NCI-H524 treated with DMSO at 0.1 percent for 48 hours (cell line): Measurements from ENCODE around the gene ZNF177.
"Not testable (repeated sequence)": the region's sequence is repeated elsewhere in the genome, so short reads cannot be mapped to it uniquely, and the experiment has no call there.

Source experiments
- DNase-seq: peaks from one replicate; lab custom pipeline; 2025; lab: John Stamatoyannopoulos, UW

Gene ZNF177

GRCh38 chr19:9362905-9363304 lies at the start of gene ZNF177:
ZNF177 (plus strand) TSS chr19:9363013; CDS start chr19:9378312, 15,299 bp downstream.
- no peak for DNase-seq

GRCh38 chr19:9313756-9314155 lies 49.1 kb upstream of the ZNF177 start:
- no peak for DNase-seq

- no peak for DNase-seq
Measured at GRCh38 chr19:9321338-9321737, 41.5 kb upstream of the ZNF177 start.

GRCh38 chr19:9321756-9322155 lies 41.1 kb upstream of the ZNF177 start:
- DNase-seq: not testable (repeated sequence)

DNA sequence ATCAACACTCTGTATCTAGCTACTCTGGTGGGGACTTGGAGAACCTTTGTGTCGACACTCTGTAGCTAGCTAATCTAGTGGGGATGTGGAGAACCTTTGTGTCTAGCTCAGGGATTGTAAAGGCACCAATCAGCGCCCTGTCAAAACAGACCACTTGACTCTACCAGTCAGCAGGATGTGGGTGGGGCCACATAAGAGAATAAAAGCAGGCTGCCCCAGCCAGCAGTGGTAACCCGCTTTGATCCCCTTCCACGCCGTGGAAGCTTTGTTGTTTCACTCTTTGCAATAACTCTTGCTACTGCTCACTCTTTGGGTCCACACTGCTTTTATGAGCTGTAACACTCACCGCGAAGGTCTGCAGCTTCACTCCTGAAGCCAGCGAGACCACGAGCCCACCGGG lies 40.6 kb upstream of the ZNF177 start:
- DNase-seq: not testable (repeated sequence)

- peak; percentile 68 for DNase-seq
Measured at GRCh38 chr19:9323557-9323918, 39.3 kb upstream of the ZNF177 start.

GRCh38 chr19:9323919-9324583 lies 38.8 kb upstream of the ZNF177 start, which contains the start of gene ZNF559:
ZNF559 (plus strand) TSS chr19:9324179; CDS start chr19:9338550, 14,371 bp downstream.
- peak; percentile 95 for DNase-seq

- DNase-seq: no peak
Measured at GRCh38 chr19:9324584-9324962, 38.2 kb upstream of the ZNF177 start.

- no peak for DNase-seq
Measured at GRCh38 chr19:9329999-9330398, 32.8 kb upstream of the ZNF177 start.

DNA sequence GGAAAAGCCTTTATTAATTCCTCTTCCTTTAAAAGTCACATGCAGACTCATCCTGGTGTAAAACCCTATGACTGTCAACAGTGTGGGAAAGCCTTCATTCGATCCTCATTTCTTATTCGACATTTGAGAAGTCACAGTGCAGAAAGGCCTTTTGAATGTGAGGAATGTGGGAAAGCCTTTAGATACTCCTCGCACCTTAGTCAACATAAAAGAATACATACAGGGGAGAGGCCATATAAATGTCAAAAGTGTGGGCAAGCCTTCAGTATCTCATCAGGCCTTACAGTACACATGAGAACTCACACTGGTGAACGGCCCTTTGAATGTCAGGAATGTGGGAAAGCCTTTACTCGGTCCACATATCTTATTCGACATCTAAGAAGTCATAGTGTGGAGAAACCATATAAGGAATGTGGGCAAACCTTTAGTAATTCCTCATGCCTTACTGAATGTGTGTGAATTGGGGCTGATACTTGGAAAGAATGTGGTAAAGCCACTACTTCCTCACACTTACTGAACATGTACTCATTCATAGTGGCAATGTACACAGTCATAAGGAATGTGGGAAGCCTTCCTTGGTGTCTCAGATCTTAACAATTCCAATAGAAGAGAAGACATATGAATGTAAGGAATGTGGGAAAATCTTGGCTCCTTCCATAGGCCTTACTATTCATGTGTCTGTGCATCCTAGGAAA lies 20.1 kb upstream of the ZNF177 start:
- DNase-seq: no peak

GRCh38 chr19:9345005-9345404 lies 17.8 kb upstream of the ZNF177 start:
- DNase-seq: no peak

DNA sequence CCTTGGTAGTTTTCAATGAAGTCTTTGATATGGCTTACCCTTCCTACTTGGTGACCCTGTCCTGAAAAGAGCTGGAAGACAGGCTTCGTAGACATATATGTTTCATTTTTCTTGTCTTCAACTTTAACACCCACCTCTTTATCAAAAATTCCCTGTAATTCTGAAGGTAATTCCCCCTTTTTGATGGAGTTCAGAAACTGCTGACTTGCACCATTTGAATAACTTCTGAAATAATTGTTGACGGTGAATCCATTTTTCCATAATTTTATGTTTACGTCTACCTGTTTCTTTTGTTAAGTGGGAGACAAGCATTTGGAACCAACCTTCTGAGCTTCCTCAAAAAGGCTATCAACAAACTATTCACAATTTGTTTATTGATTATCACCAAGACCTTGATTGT lies 14.6 kb upstream of the ZNF177 start:
- DNase-seq: no peak

DNA sequence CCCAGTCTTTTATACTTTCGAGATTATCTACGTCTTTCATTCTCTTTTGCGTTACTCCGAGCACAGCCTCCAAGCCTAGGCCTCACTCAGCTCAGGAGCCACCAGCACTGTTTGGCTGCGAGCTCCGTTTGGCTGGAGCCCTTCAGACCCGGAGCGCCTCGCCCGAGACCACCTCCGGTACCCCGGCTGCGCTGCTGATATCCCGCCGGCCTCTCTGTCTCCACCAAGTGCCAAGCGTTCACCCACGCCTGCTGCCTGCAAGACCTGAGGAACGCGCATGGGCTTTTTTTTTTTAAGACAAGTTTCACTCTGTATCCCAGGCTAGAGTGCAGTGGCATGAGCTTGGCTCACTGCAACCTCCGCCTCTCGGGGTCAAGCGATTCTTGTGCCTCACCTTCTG lies 14.1 kb upstream of the ZNF177 start:
- DNase-seq: no peak

DNA sequence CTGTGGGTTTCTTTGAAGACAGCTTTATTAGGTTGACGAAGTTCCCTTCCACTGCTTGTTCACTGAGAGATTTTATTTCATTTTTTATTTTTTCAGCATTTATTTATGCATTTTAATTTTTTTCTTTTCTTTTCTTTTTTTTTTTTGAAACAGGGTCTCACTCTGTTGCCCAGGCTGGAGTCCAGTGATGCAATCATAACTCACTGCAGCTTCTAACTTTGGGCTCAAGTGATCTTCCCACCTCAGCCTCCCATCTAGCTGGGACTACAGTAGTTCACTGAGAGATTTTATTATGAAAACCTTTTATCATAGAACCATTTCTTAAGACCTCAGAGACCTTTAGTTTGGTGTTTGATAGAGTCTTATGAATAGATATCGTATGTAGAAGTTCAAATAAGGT lies 10.3 kb upstream of the ZNF177 start:
- DNase-seq: no peak

- DNase-seq: no peak
Measured at GRCh38 chr19:9353011-9353410, 9.8 kb upstream of the ZNF177 start.

DNA sequence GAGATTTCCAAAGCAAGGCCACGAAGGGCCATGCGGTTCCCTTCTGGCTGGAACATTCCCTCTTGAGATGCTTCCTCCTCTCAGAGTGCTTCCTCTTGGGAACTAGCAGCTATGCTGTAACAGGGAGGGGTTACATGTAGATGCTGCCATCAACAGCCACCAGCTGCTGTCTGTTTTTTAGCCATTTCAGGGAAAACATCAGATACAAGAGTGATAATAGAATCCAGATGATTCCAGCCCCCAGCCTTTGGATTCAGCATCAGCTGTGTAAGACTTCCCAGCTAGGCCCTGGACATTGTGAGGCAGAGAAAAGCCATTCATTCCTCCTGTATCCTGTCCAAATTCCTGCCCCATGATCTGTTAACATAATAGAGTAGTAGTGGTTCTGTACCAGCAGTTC lies 8.2 kb upstream of the ZNF177 start:
- DNase-seq: no peak

DNA sequence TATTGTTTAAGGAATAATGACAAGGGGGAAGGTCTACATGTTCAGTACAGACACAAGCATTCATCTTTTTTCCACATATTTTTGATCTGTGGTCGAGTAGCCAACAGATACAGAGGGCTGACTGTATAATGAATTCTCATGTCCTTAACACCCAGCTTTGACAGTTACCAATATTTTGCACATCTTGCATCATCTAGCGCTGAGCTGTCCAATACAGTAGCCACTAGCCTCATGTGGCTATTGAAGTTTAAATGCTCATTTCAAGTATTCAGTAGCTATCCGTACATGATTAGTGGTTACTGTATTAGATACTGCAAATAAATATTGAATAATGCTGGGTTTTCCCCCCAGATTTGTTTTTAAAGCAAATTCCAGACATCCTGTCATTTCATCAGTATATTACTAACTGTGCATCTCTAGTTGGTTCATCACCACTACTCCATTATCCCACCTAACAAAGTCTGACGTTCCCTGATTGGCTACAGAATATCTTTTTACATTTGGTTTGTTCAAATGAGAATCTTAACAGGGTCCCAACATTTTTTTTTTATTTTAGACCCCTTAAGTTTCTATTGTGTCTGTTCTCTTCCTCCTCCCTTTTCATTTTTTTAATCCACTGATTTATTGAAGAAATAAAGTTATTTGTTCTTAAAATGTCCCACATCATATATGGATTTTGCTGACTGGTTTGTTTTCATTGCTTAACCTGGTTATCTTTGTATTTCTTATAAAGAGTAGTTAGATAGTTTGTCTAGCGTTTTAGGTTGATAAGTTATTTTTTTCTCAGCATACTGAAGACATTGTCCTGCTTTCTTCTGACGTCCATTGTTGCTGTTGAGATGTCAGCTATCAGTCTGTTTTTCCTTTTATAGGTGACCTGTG lies 8.2 kb downstream of the ZNF177 start:
- no peak for DNase-seq

GRCh38 chr19:9381361-9381785 lies 18.6 kb downstream of the ZNF177 start:
- DNase-seq: no peak

DNA sequence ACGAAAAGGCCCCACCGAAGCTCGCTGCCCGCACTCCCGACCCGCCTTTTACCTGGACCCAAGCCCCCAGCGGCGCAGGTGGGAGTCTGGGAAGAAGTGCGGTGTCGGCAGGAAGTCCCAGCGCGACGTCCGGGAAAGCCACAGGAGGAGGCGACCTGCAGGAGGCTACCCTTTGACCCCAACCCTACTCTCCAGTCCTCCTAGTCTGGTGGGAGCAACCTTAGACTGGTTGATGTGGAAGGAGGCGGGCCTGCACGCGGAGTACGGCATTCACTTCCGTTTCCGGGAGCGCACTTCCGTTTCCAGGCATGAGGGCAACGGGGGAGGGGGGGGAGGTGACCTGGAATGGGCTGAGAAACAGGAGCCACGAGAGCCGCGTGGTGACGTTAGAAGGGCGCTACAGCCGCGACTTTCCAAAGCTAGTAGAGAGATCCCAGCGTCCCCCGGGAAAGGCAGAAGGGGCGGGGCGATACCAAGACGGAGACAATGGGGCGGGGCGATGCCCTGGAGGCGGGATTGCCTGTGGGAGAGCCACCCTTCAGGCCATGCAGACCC lies 44.1 kb downstream of the ZNF177 start:
- DNase-seq: no peak

DNA sequence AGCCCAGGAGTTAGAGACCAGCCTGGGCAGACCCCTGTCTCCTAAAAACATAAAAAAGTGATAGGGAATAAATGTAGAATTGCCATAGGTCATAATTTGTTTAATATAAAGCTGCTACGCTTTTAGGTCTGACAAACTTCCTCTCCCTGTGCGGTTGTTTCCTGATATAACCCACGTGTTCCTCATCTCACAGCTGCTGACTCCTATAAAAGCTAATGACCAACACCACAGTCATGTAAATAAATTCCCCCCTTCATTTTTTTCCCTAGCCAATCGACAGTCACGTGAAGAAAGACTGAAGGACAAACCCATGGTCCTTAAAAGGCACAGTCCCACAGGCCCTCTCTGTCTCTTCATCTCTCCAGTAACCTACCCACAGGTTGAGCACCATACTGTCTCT lies 45.0 kb downstream of the ZNF177 start:
- DNase-seq: no peak

GRCh38 chr19:9413240-9413954 lies 50.6 kb downstream of the ZNF177 start:
- no peak for DNase-seq

DNA sequence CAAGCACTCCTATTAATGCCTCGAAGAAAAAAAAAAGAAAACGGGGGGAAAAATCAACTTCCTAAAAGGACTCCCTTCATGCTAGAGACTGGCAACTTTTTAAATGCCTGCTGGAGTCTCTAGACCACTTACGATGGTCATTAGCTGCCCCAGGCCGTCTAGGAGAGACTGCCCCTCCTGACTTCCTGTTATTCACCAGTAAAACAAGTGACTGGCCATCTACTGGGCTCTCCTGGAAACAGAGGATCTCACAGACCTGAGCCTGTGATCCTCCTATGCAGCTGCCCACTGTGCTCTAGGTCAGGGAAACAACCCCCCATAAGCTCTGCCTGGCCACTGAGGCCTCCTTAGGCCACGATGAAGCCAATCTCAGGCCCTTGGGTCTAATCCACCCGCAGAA lies 65.1 kb downstream of the ZNF177 start:
- no peak for DNase-seq
